Karpas-422 (cell line): Measurements from ENCODE around the gene GTPBP1. TPM values are rescaled to one million over a fixed set of nuclear protein-coding genes. Genes with fewer than 3 reads are reported as not detected.

ENCODE experiments used
- DNase-seq: peaks from one replicate; pipeline ENCODE4 v3.0.0-alpha.2; 2015
- H2AFZ ChIP-seq: fragments of 200-600 bp; sonication (generic); 2 replicates; pipeline ENCODE4 v1.6.1; 2014; ENCODE audit warnings: antibody characterized with exemption, low read length, mixed read lengths
- H3K27ac ChIP-seq: fragments of 200-600 bp; sonication (generic); 2 replicates; pipeline ENCODE4 v1.5.1; 2014; ENCODE audit warnings: mild to moderate bottlenecking, low read length, moderate library complexity
- H3K27me3 ChIP-seq: fragments of 200-600 bp; sonication (generic); 2 replicates; pipeline ENCODE4 v1.6.1; 2014; ENCODE audit warnings: low read length, mixed read lengths
- H3K36me3 ChIP-seq: fragments of 200-600 bp; sonication (generic); 2 replicates; pipeline ENCODE4 v1.6.1; 2014; ENCODE audit warnings: low read length, mixed read lengths; ENCODE audit not compliant: insufficient read depth
- H3K4me1 ChIP-seq: fragments of 200-600 bp; sonication (generic); 2 replicates; pipeline ENCODE4 v1.6.1; 2014; ENCODE audit warnings: mild to moderate bottlenecking, low read length, mixed read lengths
- H3K4me2 ChIP-seq: fragments of 200-600 bp; sonication (generic); 2 replicates; pipeline ENCODE4 v1.6.1; 2014; ENCODE audit warnings: low read length, low read depth, mild to moderate bottlenecking; ENCODE audit not compliant: poor library complexity, severe bottlenecking
- H3K4me3 ChIP-seq: fragments of 200-600 bp; sonication (generic); 2 replicates; pipeline ENCODE4 v1.5.1; 2014; ENCODE audit warnings: mild to moderate bottlenecking, antibody characterized with exemption, low read length, mixed read lengths
- H3K79me2 ChIP-seq: fragments of 200-600 bp; sonication (generic); 2 replicates; pipeline ENCODE4 v1.6.1; 2014; ENCODE audit warnings: mild to moderate bottlenecking, low read length, mixed read lengths
- H3K9ac ChIP-seq: fragments of 200-600 bp; sonication (generic); 2 replicates; pipeline ENCODE4 v1.6.0; 2014; ENCODE audit warnings: low read length
- H3K9me2 ChIP-seq: fragments of 200-600 bp; sonication (generic), shearing (Covaris generic); replicated peaks from 2 replicates; pipeline ENCODE4 v1.6.0; 2014; ENCODE audit warnings: mild to moderate bottlenecking, low read length, moderate library complexity; ENCODE audit not compliant: insufficient read depth
- H3K9me3 ChIP-seq: fragments of 300-700, 200-600 bp; sonication (generic); 2 replicates; pipeline ENCODE4 v1.6.1; 2014; ENCODE audit warnings: low read length, mixed read lengths
- H4K20me1 ChIP-seq: fragments of 200-600 bp; sonication (generic); 2 replicates; pipeline ENCODE4 v1.6.1; 2014; ENCODE audit warnings: mild to moderate bottlenecking, antibody characterized with exemption, low read length, low read depth; ENCODE audit not compliant: insufficient read depth
- total RNA-seq: library from RNA; depleted of rRNA; stranded (reverse); fragments of >200 nt; shearing (Covaris generic); gene quantifications from 2 replicates; pipeline ENCODE4 v1.2.3, GENCODE V29; 2014; ENCODE audit warnings: low replicate concordance; rRNA removed

The GTPBP1 gene
- total RNA-seq = 47.6 and 53.4 TPM in 2 replicates

DNA sequence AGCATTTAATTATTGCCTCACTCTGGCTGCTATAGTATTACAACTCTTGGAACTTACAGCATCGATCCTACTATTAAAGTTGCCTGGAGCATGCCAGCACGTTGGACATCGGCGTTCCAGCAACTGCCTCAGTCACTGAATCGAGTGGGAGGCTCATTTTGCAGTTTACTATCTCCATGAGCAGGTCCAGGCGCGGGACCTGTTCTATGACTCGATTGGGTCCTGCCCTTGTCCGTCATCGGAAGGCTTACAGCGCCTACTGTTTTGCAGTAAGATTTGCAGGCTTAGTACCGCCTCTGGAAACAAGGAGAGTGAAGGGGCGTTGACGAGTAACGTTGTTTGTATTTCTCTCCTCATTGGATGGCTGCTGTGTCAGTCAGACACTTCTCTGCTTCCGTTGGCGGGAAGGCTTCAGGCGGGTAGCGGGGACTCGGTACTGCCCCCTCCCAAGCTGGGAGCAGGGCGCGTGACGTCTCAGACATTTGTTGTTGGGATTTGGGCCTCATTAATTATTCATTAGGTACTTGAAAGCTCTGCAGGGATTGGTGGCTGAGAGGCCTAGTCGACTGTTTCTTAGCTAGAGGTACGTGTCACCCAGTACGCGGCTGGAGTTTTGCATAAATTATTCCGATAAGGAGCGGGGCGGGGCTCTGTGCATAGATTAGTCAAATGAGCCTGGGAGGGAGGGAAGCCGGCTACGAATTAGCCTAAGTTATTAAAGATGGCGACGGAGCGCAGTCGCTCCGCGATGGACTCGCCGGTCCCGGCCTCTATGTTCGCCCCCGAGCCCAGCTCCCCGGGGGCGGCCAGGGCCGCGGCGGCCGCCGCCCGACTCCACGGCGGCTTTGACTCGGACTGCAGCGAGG, at the start of gene GTPBP1:
TSS of gene GTPBP1 (plus strand) at position 710 of the 866 bp plus-strand sequence. CDS start at position 722, 12 bp downstream.
- H3K79me2 ChIP-seq = peaks cover 47% of the 10 kb centered on the region

DNA sequence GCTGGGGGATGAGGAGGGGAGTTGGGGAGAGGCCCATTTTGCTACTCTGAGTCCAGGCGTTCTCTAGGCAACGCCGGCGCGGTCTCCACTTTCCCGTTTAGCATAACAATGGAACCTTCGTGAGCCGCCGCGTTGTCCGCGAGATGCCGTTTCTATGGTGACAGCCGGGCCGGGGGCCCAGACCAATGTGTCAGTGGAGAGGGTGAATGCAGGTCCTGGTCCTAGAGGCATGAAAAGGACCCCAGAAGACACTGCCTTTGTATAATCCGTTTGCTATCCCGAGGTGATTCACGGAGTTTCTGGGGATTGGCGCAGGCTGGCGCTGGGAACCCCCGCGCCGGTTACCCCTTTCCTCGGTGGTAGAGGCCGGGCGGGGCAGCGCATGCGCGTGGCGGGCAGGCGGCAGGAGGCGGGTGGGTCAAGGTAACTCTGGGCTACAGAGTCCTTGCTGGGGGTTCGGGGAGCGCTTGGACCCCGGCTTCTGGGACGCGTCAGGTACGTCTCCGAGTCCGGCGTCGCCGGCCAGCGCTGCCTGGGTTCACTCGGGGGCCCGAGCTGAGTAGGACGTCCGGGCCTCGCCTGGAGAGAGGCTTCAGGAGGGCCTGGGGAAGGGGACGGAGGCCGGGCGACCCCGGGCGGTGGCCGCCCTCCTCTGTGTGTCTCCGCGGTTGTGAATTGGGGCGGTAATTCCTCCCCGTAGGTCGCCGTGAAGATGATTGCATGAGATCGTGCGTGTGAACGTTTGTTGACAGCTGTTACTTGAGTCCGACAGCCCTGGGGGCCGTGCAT, 49.3 kb upstream of the GTPBP1 start, which contains the start of the genes CBY1 and FAM227A:
TSS of gene CBY1 (plus strand) at position 383 of the 789 bp plus-strand sequence. CDS start 11,417 bp downstream, outside the sequence.
TSS of gene FAM227A (minus strand) at position 137 of the 789 bp plus-strand sequence. CDS start 6,224 bp downstream, outside the sequence.
- peak within 1 kb of the TSS; percentile 90 for H3K4me2 ChIP-seq
- H3K4me1 ChIP-seq = peaks cover 13% of the 10 kb centered on the region
- peak within 1 kb of the TSS; percentile 79 for H3K27ac ChIP-seq
- peak within 1 kb of the TSS; percentile 83 for H3K4me3 ChIP-seq
- H3K9ac ChIP-seq = peak within 1 kb of the TSS; percentile 91
- no peaks in the 10 kb centered on the region for H3K36me3 ChIP-seq
- peak; percentile 96 for DNase-seq
- H2AFZ ChIP-seq = peak within 1 kb of the TSS; percentile 94
- peaks cover 31% of the 10 kb centered on the region for H3K79me2 ChIP-seq
- no peaks in the 10 kb centered on the region for H3K9me3 ChIP-seq
- H4K20me1 ChIP-seq = no peaks in the 10 kb centered on the region
- H3K27me3 ChIP-seq = no peaks in the 10 kb centered on the region
- H3K9me2 ChIP-seq = no peaks in the 10 kb centered on the region

More for the DNA sequence above, at the start of gene GTPBP1:
- Histone ChIP-seq H3K27ac (peak within 1 kb of the TSS; percentile 81), H2AFZ (peak within 1 kb of the TSS; percentile 29), H3K4me3 (peak within 1 kb of the TSS; percentile 79), H3K9me3 (no peaks in the 10 kb centered on the region), H3K27me3 (no peaks in the 10 kb centered on the region), H3K9ac (peak within 1 kb of the TSS; percentile 95), H3K36me3 (peaks cover 10% of the 10 kb centered on the region; the same call in 1 of the 2 replicates), H4K20me1 (peaks cover 24% of the 10 kb centered on the region), H3K9me2 (no peaks in the 10 kb centered on the region), H3K4me1 (peaks cover 59% of the 10 kb centered on the region), H3K4me2 (peak within 1 kb of the TSS; percentile 97)
- DNase-seq = peak; percentile 100

DNA sequence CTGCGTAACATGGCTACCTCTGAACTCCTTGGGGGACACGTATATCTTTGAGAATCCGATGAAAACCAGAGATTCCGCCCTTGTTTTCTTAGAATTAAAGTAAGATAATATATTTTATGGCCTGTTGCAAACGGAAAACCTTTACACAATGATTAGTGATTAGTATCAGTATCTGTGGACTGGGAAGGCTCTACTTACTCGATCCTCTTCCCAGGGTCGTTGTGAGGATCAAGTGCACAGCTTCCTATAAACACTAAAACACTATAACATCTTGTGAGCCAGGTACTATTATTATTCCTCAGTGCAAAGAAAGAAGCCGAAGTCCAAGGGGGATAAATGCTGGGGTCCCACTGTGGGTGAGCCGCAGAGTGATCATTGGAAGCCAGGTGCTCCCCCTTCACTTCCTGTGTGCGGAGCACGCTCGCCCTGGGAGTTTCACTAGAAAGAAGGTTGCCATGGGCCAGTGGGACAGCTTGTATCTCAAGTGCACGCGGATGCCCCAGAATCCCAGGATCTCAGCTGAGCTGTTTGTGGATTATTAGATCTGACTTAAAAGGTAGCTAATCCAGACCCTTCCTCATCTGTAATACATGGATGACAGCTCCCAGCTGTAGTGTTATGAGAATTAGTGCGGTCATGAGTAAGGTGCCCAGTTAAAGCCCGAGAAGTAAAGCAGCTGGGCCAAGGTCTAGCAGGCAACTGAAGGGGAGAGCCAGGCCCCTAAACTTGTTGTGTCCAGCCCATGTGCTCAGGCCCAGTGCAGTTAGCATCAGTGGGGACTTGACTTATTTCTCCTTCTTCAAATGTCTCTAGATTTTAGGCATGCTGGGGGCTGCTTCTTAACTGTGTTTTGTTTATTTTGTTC, 48.5 kb upstream of the GTPBP1 start:
- DNase-seq = peak; percentile 83

DNA sequence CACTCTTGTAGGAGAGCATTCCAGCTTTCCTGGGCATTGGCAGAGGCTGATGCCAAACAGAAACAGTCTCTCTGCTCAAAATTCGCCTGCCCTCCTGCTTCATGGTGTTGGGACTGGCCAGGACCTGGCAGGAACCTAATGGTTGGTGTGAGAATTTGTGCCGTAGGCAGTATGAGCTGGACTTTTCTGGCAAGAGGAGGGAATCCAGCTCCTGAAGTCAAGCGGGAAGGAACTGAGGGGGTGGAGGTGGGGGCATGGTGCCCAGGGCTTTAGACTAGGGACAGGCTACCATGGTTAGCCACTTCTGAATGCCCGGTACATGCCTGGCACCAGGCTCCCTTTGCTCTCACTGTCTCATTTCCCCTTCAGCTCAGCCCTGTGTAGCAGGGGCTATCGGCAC, 30.9 kb upstream of the GTPBP1 start:
- Histone ChIP-seq H3K9me2 (no peaks in the 10 kb centered on the region), H3K36me3 (peaks cover 13% of the 10 kb centered on the region), H3K27ac (no peak overlapping the region), H2AFZ (no peak overlapping the region), H3K4me3 (no peak overlapping the region), H3K9ac (no peak overlapping the region), H3K79me2 (no peaks in the 10 kb centered on the region), H3K4me1 (no peaks in the 10 kb centered on the region), H3K9me3 (no peaks in the 10 kb centered on the region), H4K20me1 (no peaks in the 10 kb centered on the region), H3K4me2 (no peak overlapping the region), H3K27me3 (no peaks in the 10 kb centered on the region)
- no peak for DNase-seq

More for the DNA sequence above, 48.5 kb upstream of the GTPBP1 start:
- no peaks in the 10 kb centered on the region for H4K20me1 ChIP-seq
- peak overlapping the region; percentile 83 for H3K4me3 ChIP-seq
- peaks cover 13% of the 10 kb centered on the region for H3K4me1 ChIP-seq
- no peaks in the 10 kb centered on the region for H3K27me3 ChIP-seq
- peak overlapping the region; percentile 94 for H2AFZ ChIP-seq
- H3K4me2 ChIP-seq = peak overlapping the region; percentile 90
- H3K36me3 ChIP-seq = no peaks in the 10 kb centered on the region
- H3K79me2 ChIP-seq = peaks cover 35% of the 10 kb centered on the region
- H3K9me2 ChIP-seq = no peaks in the 10 kb centered on the region
- peak overlapping the region; percentile 91 for H3K9ac ChIP-seq
- H3K27ac ChIP-seq = peak overlapping the region; percentile 79
- H3K9me3 ChIP-seq = no peaks in the 10 kb centered on the region

DNA sequence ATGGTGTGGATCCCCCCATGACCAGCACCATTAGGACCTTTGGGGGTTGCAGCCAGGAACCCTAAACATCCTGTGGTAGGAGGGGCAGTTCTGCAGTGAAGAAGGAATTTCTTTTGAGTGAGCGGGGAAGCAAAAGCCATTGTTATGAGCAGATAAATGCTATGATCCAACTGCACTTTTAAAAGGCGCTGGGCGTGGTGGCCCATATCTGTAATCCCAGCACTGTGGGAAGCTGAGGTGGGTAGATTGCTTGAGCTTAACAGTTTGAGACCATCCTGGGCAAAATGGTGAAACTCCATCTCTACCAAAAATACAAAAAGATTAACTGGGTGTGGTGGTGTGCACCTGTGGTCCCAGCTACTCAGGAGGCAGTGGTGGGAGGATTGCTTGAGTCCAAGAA, 29.9 kb upstream of the GTPBP1 start:
- Histone ChIP-seq H3K9me2 (no peaks in the 10 kb centered on the region), H3K27ac (no peak overlapping the region), H3K4me1 (peaks cover 2% of the 10 kb centered on the region), H3K9me3 (no peaks in the 10 kb centered on the region), H3K79me2 (peaks cover 5% of the 10 kb centered on the region; the same call in 1 of the 2 replicates), H4K20me1 (no peaks in the 10 kb centered on the region), H3K36me3 (peaks cover 8% of the 10 kb centered on the region), H3K9ac (no peak overlapping the region), H2AFZ (no peak overlapping the region), H3K4me2 (no peak overlapping the region), H3K27me3 (no peaks in the 10 kb centered on the region), H3K4me3 (no peak overlapping the region)
- DNase-seq = no peak

DNA sequence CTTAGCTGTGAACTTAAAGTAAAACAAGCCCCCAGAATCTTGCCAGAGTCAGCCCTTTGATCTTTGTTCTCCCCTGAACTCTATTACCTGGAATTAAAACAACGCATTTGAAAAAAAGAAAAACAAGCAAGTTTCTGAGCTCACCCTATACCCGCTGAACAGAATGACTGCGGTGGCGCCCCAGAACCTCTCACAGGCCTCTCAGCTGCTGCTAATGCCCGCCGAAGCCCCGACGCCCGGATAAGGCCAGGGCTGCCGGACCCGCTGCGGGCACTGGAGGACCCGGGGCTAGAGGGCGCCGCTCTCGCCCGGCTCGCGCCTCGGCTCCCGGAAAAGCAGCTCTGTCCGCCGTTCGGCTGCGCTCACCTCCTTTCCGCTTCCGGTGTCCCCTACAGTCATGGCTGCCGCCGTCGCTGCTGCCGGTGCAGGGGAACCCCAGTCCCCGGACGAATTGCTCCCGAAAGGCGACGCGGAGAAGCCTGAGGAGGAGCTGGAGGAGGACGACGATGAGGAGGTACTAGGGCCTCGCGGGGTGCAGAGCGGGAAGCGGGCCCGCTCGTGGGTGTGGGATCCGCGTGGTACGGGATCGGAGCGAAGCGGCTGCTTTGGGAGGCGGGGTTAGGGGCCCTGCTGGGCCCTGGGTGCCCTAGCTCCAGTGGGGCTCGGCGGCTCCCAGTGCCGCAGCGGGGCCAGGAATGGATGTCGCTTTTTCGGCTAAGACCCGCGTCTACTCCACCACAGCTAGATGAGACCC, 24.0 kb upstream of the GTPBP1 start, which contains the start of gene TOMM22:
TSS of gene TOMM22 (plus strand) at position 376 of the 754 bp plus-strand sequence. CDS start at position 398, 22 bp downstream.
- Histone ChIP-seq H3K36me3 (peaks cover 33% of the 10 kb centered on the region), H3K4me3 (peak within 1 kb of the TSS; percentile 99)

DNA sequence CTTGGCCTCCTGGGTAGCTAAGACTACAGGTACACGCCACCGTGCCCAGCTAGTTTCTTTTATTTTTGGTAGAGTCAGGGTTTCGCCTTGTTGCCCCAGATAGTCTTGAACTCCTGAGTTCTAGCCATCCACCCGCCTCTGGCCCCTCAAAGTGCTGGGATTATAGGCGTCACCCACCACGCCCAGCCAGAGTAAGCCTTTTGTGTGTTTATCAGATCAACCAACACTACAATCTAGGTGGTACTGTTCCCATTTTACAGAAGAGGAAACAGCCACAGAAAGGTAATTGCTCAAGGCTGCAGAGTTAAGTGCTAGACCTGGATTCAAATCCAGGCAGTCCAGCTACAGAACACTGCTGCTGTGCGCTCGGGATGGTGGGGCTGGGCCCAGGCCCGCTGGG, 20.8 kb upstream of the GTPBP1 start:
- no peak overlapping the region for H2AFZ ChIP-seq

More for the DNA sequence above, 24.0 kb upstream of the GTPBP1 start, which contains the start of gene TOMM22:
- peak; percentile 95 for DNase-seq
- Histone ChIP-seq H3K4me2 (peak within 1 kb of the TSS; percentile 90), H3K9me2 (no peaks in the 10 kb centered on the region), H3K9ac (peak within 1 kb of the TSS; percentile 92), H3K4me1 (peaks cover 19% of the 10 kb centered on the region), H4K20me1 (peaks cover 13% of the 10 kb centered on the region; the same call in 1 of the 2 replicates), H3K27ac (peak within 1 kb of the TSS; percentile 28; the same call in 1 of the 2 replicates), H2AFZ (peak within 1 kb of the TSS; percentile 91), H3K9me3 (no peaks in the 10 kb centered on the region), H3K79me2 (peaks cover 32% of the 10 kb centered on the region), H3K27me3 (no peaks in the 10 kb centered on the region)

More for the DNA sequence above, 20.8 kb upstream of the GTPBP1 start:
- Histone ChIP-seq H3K27me3 (no peaks in the 10 kb centered on the region), H3K9ac (no peak overlapping the region), H3K36me3 (peaks cover 44% of the 10 kb centered on the region), H3K4me3 (no peak overlapping the region), H3K4me2 (no peak overlapping the region), H3K4me1 (peaks cover 19% of the 10 kb centered on the region), H3K9me2 (no peaks in the 10 kb centered on the region), H3K9me3 (no peaks in the 10 kb centered on the region), H3K27ac (no peak overlapping the region), H3K79me2 (peaks cover 32% of the 10 kb centered on the region), H4K20me1 (peaks cover 13% of the 10 kb centered on the region; the same call in 1 of the 2 replicates)
- DNase-seq = no peak
